ENCODE results near the gene DSN1. TPM values are rescaled to one million over a fixed set of nuclear protein-coding genes. Genes with fewer than 3 reads are reported as not detected.
"Not testable (repeated sequence)": the region's sequence is repeated elsewhere in the genome, so short reads cannot be mapped to it uniquely, and the experiment has no call there.

The DSN1 gene
- total RNA-seq, 2 donors from 2014 or later: 3.1 to 6.3 TPM

- Histone ChIP-seq H3K27me3 (no peaks in the 10 kb centered on the region), H3K9me3 (no peaks in the 10 kb centered on the region), H3K36me3 (peaks cover 88% of the 10 kb centered on the region), H3K27ac (no peak overlapping the region), H3K4me3 (no peak overlapping the region), H3K4me1 (no peaks in the 10 kb centered on the region)
- TF ChIP-seq CTCF (IDR thresholded peaks at IDR 0.05): no peak
- no peak for DNase-seq (ENCODE audit: low spot score)
Observed at GRCh38 chr20:36802326-36803222, 29.0 kb upstream of the DSN1 start.

GRCh38 chr20:36800410-36800809 is 26.8 kb upstream of the DSN1 start:
- Histone ChIP-seq H3K4me1 (no peaks in the 10 kb centered on the region), H3K27ac (no peak overlapping the region), H3K27me3 (no peaks in the 10 kb centered on the region), H3K36me3 (peaks cover 91% of the 10 kb centered on the region), H3K4me3 (no peak overlapping the region), H3K9me3 (no peaks in the 10 kb centered on the region)
- no peak for DNase-seq (ENCODE audit: low spot score)
- no peak for TF ChIP-seq CTCF (IDR thresholded peaks at IDR 0.05)

GRCh38 chr20:36799313-36799712 is 25.8 kb upstream of the DSN1 start:
- DNase-seq (ENCODE audit: low spot score); H3K27me3 ChIP-seq; H3K27ac ChIP-seq; H3K9me3 ChIP-seq; H3K4me1 ChIP-seq; H3K4me3 ChIP-seq: not testable (repeated sequence)
- H3K36me3 ChIP-seq: peaks cover 83% of the 10 kb centered on the region

- no peak overlapping the region for H3K27ac ChIP-seq
- no peaks in the 10 kb centered on the region for H3K9me3 ChIP-seq
- H3K36me3 ChIP-seq: peaks cover 83% of the 10 kb centered on the region
- no peaks in the 10 kb centered on the region for H3K4me1 ChIP-seq
- no peaks in the 10 kb centered on the region for H3K27me3 ChIP-seq
- TF ChIP-seq CTCF (IDR thresholded peaks at IDR 0.05): no peak
- no peak overlapping the region for H3K4me3 ChIP-seq
- DNase-seq (ENCODE audit: low spot score): no peak
Observed at GRCh38 chr20:36796875-36797274, 23.3 kb upstream of the DSN1 start.

- H3K27ac ChIP-seq: no peak overlapping the region
Observed at GRCh38 chr20:36796117-36796516, 22.6 kb upstream of the DSN1 start.

More at GRCh38 chr20:36796117-36796516, 22.6 kb upstream of the DSN1 start:
- no peaks in the 10 kb centered on the region for H3K27me3 ChIP-seq
- no peak for DNase-seq (ENCODE audit: low spot score)
- H3K36me3 ChIP-seq: peaks cover 83% of the 10 kb centered on the region
- no peak overlapping the region for H3K4me3 ChIP-seq
- H3K4me1 ChIP-seq: no peaks in the 10 kb centered on the region
- no peaks in the 10 kb centered on the region for H3K9me3 ChIP-seq
- TF ChIP-seq CTCF (IDR thresholded peaks at IDR 0.05): no peak

Measured in right atrium auricular region (tissue), 2 donors.